HG03565 (cell line): ENCODE measurements around the gene TENT4B.
A peak's percentile ranks its signal among the peaks of the same experiment; 100 is the strongest.
"Not testable (repeated sequence)": the region's sequence is repeated elsewhere in the genome, so short reads cannot be mapped to it uniquely, and the experiment has no call there.

Experiments
- ATAC-seq: cut with Tn5 transposase; IDR thresholded peaks from one replicate; pipeline ENCODE4 v1.9.1; 2021; ENCODE audit warnings: mild to moderate bottlenecking, moderate library complexity; ENCODE audit not compliant: unreplicated experiment

The TENT4B gene

GRCh38 chr16:50152807-50153595 lies at the start of gene TENT4B:
TSS of gene TENT4B (plus strand) at chr16:50153306. CDS start at chr16:50153622, 316 bp downstream.
- peak; percentile 51 for ATAC-seq

- ATAC-seq, result no peak
Observed at GRCh38 chr16:50103764-50104163, 49.3 kb upstream of the TENT4B start.

GRCh38 chr16:50114357-50115129 lies 38.6 kb upstream of the TENT4B start:
- no peak for ATAC-seq

GRCh38 chr16:50120711-50121110 lies 32.4 kb upstream of the TENT4B start:
- no peak for ATAC-seq

- ATAC-seq, result peak; percentile 62
Observed at GRCh38 chr16:50121278-50121677, 31.8 kb upstream of the TENT4B start.

GRCh38 chr16:50121721-50122445 lies 31.2 kb upstream of the TENT4B start:
- peak; percentile 45 for ATAC-seq

- ATAC-seq, result no peak
Observed at GRCh38 chr16:50123417-50123816, 29.7 kb upstream of the TENT4B start.

- no peak for ATAC-seq
Observed at GRCh38 chr16:50124769-50125168, 28.3 kb upstream of the TENT4B start.

- ATAC-seq, result no peak
Observed at GRCh38 chr16:50126183-50126582, 26.9 kb upstream of the TENT4B start.

GRCh38 chr16:50132571-50132970 lies 20.5 kb upstream of the TENT4B start:
- ATAC-seq, result not testable (repeated sequence)

GRCh38 chr16:50133214-50133613 lies 19.9 kb upstream of the TENT4B start:
- no peak for ATAC-seq

- ATAC-seq, result no peak
Observed at GRCh38 chr16:50136399-50136798, 16.7 kb upstream of the TENT4B start.

- no peak for ATAC-seq
Observed at GRCh38 chr16:50137268-50137667, 15.8 kb upstream of the TENT4B start.

GRCh38 chr16:50139580-50139979 lies 13.5 kb upstream of the TENT4B start:
- no peak for ATAC-seq

- no peak for ATAC-seq
Observed at GRCh38 chr16:50144211-50144610, 8.9 kb upstream of the TENT4B start.

GRCh38 chr16:50146479-50147435 lies 6.3 kb upstream of the TENT4B start:
- no peak for ATAC-seq

- ATAC-seq, result no peak
Observed at GRCh38 chr16:50151322-50151721, 1.8 kb upstream of the TENT4B start.

- ATAC-seq, result no peak
Observed at GRCh38 chr16:50151756-50152155, 1.4 kb upstream of the TENT4B start.

GRCh38 chr16:50152351-50152806 lies 727 bp upstream of the TENT4B start:
- peak; percentile 63 for ATAC-seq
